ENCODE data around the gene TNS3.

Gene TNS3

DNA sequence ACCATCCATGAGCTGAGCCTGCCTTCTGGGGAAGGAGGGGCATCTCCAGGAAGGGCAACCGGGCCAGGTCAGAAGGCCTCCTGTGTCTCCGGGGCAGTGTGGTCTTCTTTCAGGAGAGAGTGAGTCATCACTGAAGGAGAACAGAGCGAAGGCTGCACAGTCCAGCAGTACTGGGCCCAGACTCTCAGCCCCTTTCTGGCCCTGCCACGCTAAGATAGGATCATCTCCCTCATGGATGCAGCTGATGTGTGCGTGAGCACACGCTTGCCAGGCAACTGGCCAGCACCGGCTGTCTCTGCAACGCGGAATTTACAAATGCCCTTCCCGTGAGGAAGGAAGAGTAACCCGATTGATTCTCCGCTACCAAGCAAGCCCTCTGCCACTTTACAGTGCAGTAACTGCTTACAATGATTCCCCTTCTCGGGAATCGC lies 328.2 kb downstream of the TNS3 start:
- Histone ChIP-seq H3K27me3 (ENCODE audit: control insufficient read depth, low read length) (peaks cover 2% of the 10 kb centered on the region; the same call in 1 of the 2 replicates), H3K9me3 (ENCODE audit: control insufficient read depth, insufficient read depth, low read length) (peaks cover 3% of the 10 kb centered on the region; the same call in 1 of the 2 replicates), H3K4me3 (ENCODE audit: low read length) (peak overlapping the region; percentile 55), H3K36me3 (ENCODE audit: control insufficient read depth, low read length) (no peaks in the 10 kb centered on the region), H4K20me1 (ENCODE audit: control insufficient read depth, insufficient read depth, low read depth, low read length) (no peaks in the 10 kb centered on the region), H3K4me2 (ENCODE audit: low read length) (peak overlapping the region; percentile 66), H3F3A (ENCODE audit: control insufficient read depth, insufficient read depth) (no peaks in the 10 kb centered on the region), H3K4me1 (ENCODE audit: control insufficient read depth, low read length) (peaks cover 14% of the 10 kb centered on the region), H3K79me2 (ENCODE audit: control insufficient read depth, low read length) (no peaks in the 10 kb centered on the region), H3K9me2 (replicated peaks; ENCODE audit: control insufficient read depth, low read length) (no peaks in the 10 kb centered on the region), H3K27ac (ENCODE audit: low read depth, low read length) (no peak overlapping the region)
- TF ChIP-seq, protein P1, sequence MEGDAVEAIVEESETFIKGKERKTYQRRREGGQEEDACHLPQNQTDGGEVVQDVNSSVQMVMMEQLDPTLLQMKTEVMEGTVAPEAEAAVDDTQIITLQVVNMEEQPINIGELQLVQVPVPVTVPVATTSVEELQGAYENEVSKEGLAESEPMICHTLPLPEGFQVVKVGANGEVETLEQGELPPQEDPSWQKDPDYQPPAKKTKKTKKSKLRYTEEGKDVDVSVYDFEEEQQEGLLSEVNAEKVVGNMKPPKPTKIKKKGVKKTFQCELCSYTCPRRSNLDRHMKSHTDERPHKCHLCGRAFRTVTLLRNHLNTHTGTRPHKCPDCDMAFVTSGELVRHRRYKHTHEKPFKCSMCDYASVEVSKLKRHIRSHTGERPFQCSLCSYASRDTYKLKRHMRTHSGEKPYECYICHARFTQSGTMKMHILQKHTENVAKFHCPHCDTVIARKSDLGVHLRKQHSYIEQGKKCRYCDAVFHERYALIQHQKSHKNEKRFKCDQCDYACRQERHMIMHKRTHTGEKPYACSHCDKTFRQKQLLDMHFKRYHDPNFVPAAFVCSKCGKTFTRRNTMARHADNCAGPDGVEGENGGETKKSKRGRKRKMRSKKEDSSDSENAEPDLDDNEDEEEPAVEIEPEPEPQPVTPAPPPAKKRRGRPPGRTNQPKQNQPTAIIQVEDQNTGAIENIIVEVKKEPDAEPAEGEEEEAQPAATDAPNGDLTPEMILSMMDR (IDR thresholded peaks at IDR 0.05; ENCODE audit: low read depth, low read length, poor library complexity, severe bottlenecking) = no peak
- no peak for TF ChIP-seq EZH2phosphoT487 (IDR thresholded peaks at IDR 0.05; ENCODE audit: borderline replicate concordance, low read length)

DNA sequence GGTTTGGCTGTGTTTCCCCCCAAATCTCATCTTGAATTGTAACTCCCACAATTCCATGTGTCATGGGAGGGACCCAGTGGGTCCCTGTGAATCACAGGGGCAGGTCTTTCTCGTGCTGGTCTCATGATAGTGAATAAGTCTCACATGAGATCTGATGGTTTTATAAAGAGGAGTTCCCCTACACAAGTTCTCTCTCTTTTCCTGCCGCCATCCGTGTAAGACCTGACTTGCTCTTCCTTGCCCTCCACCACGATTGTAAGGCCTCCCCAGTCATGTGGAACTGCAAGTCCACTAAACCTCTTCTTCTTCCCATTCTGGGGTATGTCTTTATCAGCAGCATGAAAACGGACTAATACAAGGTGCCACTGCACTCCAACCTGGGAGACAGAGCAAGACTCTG lies 329.2 kb downstream of the TNS3 start:
- Histone ChIP-seq H4K20me1 (ENCODE audit: control insufficient read depth, insufficient read depth, low read depth, low read length) (no peaks in the 10 kb centered on the region), H3F3A (ENCODE audit: control insufficient read depth, insufficient read depth) (no peaks in the 10 kb centered on the region), H3K9me3 (ENCODE audit: control insufficient read depth, insufficient read depth, low read length) (peaks cover 3% of the 10 kb centered on the region; the same call in 1 of the 2 replicates), H3K36me3 (ENCODE audit: control insufficient read depth, low read length) (no peaks in the 10 kb centered on the region), H3K27me3 (ENCODE audit: control insufficient read depth, low read length) (peaks cover 3% of the 10 kb centered on the region; the same call in 1 of the 2 replicates), H3K27ac (ENCODE audit: low read depth, low read length) (no peak overlapping the region), H3K9me2 (replicated peaks; ENCODE audit: control insufficient read depth, low read length) (no peaks in the 10 kb centered on the region), H3K79me2 (ENCODE audit: control insufficient read depth, low read length) (no peaks in the 10 kb centered on the region), H3K4me1 (ENCODE audit: control insufficient read depth, low read length) (peaks cover 14% of the 10 kb centered on the region), H3K4me2 (ENCODE audit: low read length) (no peak overlapping the region), H3K4me3 (ENCODE audit: low read length) (no peak overlapping the region)
- TF ChIP-seq EZH2phosphoT487 (IDR thresholded peaks at IDR 0.05; ENCODE audit: borderline replicate concordance, low read length) = no peak
- TF ChIP-seq, protein P1 (IDR thresholded peaks at IDR 0.05; ENCODE audit: low read depth, low read length, poor library complexity, severe bottlenecking) = no peak

DNA sequence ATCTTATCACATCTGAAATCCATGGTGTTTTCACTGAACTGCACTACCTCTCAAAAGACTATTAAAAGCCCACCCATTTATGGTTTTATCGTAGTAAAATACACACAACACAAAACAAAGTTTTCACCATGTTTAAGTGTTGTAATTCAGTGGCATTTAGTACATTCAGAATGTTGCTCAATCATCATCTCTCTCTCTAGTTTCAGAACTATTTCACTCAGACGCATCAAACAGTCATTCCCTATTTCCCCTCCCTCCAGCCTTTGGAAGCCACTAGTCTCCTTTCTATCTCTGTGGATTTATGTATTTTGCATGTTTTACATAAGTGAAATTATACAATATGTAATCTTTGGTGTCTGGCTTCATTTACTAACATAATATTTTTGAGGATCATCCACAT lies 332.6 kb downstream of the TNS3 start:
- Histone ChIP-seq H3F3A (ENCODE audit: control insufficient read depth, insufficient read depth) (no peaks in the 10 kb centered on the region), H3K79me2 (ENCODE audit: control insufficient read depth, low read length) (no peaks in the 10 kb centered on the region), H3K4me3 (ENCODE audit: low read length) (no peak overlapping the region), H3K9me3 (ENCODE audit: control insufficient read depth, insufficient read depth, low read length) (peaks cover 3% of the 10 kb centered on the region; the same call in 1 of the 2 replicates), H3K36me3 (ENCODE audit: control insufficient read depth, low read length) (no peaks in the 10 kb centered on the region), H3K4me1 (ENCODE audit: control insufficient read depth, low read length) (peaks cover 4% of the 10 kb centered on the region; the same call in 1 of the 2 replicates), H3K4me2 (ENCODE audit: low read length) (no peak overlapping the region), H3K9me2 (replicated peaks; ENCODE audit: control insufficient read depth, low read length) (no peaks in the 10 kb centered on the region), H4K20me1 (ENCODE audit: control insufficient read depth, insufficient read depth, low read depth, low read length) (no peaks in the 10 kb centered on the region), H3K27ac (ENCODE audit: low read depth, low read length) (no peak overlapping the region), H3K27me3 (ENCODE audit: control insufficient read depth, low read length) (peaks cover 3% of the 10 kb centered on the region; the same call in 1 of the 2 replicates)
- TF ChIP-seq, protein P1 (IDR thresholded peaks at IDR 0.05; ENCODE audit: low read depth, low read length, poor library complexity, severe bottlenecking) = no peak
- no peak for TF ChIP-seq EZH2phosphoT487 (IDR thresholded peaks at IDR 0.05; ENCODE audit: borderline replicate concordance, low read length)

Data from DOHH2 (cell line).